Right lobe of liver (tissue), 6 donors: Measurements from ENCODE around the gene USP5. TPM values are rescaled to one million over a fixed set of nuclear protein-coding genes. Genes with fewer than 3 reads are reported as not detected.

ENCODE experiments used
- ATAC-seq, 4 donors: fragments of 200-7000 bp; cut with Tn5 transposase; one replicate each; pipeline ENCODE4 v1.9.1; 2020; ENCODE audit warnings: mild to moderate bottlenecking in 4 of 4, moderate library complexity in 4 of 4
- DNase-seq, 3 donors: peaks; one replicate each; pipeline ENCODE4 v3.0.0-alpha.2; 2020
- H3K27ac ChIP-seq, 3 donors: fragments of 200-600 bp; one replicate each; pipeline ENCODE4 v1.8.0; 2022
- H3K27me3 ChIP-seq, 2 donors: fragments of 200-600 bp; one replicate each; pipeline ENCODE4 v1.8.0; 2022
- H3K36me3 ChIP-seq, 4 donors: fragments of 200-600 bp; sonication (generic) in 1 of 4; one replicate each; pipeline versions ENCODE4 v1.5.1 to v1.8.0; 2017 to 2022; ENCODE audit warnings: control low read depth in 1 of 4
- H3K4me1 ChIP-seq, 4 donors: fragments of 200-600 bp; sonication (generic) in 1 of 4; one replicate each; pipeline versions ENCODE4 v1.5.1 to v1.8.0; 2017 to 2022; ENCODE audit warnings: control low read depth in 1 of 4
- H3K4me3 ChIP-seq, 3 donors: fragments of 200-600 bp; one replicate each; pipeline ENCODE4 v1.8.0; 2022
- H3K9me3 ChIP-seq, 4 donors: fragments of 200-600 bp; sonication (generic) in 1 of 4; one replicate each; pipeline versions ENCODE4 v1.5.1 to v1.8.0; 2017 to 2022; ENCODE audit warnings: control low read depth in 1 of 4
- POLR2A ChIP-seq: fragments of 450-650 bp; IDR thresholded peaks from one replicate; pipeline ENCODE4 v1.6.1; 2017; ENCODE audit warnings: antibody characterized with exemption, mild to moderate bottlenecking
- WGBS: methylation state at CpG from one replicate; pipeline ENCODE4 v1.1.6; 2018; ENCODE audit warnings: low coverage, low lambda C conversion rate; ENCODE audit not compliant: insufficient coverage; ENCODE audit errors: missing lambda C conversion rate; 5-methylcytosine and 5-hydroxymethylcytosine counted together
- intact Hi-C, 2 donors: fragments of 100-400 bp; cut with DNase I; formaldehyde crosslinking; loops; one replicate each; pipeline versions ENCODE4 v1.11.2 to v1.14.1; 2022
- total RNA-seq, 6 experiments: library from RNA; depleted of rRNA in 2 of 6; stranded (reverse); fragments of >200 nt in 2 of 6; fragmentation: NEBNext Ultra II Directional in 3 of 6; extraction: Animal tissue kit (Norgen Biotek cat#: 25700) in 3 of 6; gene quantifications; one replicate each; pipeline versions ENCODE4 v1.1.0 to v1.2.4, GENCODE V29; 2016 to 2023
- TF ChIP-seq, protein P1 (sequence below), 4 donors: fragments of 200-600 bp in 3 of 4; fragments of 450-650 bp in 1 of 4; IDR thresholded peaks; one replicate each; pipeline versions ENCODE4 v1.5.1 to v1.8.0; 2016 to 2022; ENCODE audit warnings: antibody characterized with exemption in 4 of 4, mild to moderate bottlenecking in 2 of 4
- donor health status: DM: no; HTN: yes; CAD: no.
- donor health status: DM: no; HTN: no; CAD: no.
- donor health status: DM: no; HTN: no; CAD: no.
- donor health status: DM: no; HTN: yes; CAD: no.
- donor health status: DM: no; HTN: yes; CAD: no.

The USP5 gene
- total RNA-seq, 6 experiments from 2014 or later, result 38.2 to 59.5 (median 42.6) TPM

DNA sequence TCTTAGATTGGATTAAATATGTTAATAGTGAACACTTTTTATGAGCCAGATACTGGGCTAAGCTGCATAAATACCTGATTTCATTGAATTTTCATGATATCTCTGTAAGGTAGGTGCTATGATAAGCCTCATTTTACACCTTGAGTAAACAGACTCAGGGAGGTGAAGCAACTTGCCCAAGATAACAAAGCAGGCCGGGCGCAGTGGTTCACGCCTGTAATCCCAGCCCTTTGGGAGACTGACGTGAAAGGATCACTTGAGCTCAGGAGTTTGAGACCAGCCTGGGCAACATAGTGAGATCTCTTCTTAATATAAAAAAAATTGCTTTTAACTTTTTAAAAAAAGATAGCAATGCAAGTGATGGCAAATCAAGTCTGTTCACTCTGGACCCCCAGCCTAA, 9.9 kb upstream of the USP5 start:
- Histone ChIP-seq H3K27me3 (no peaks in the 10 kb centered on the region), H3K27ac (no peak overlapping the region), H3K4me1 (no peaks in the 10 kb centered on the region), H3K9me3 (no peaks in the 10 kb centered on the region), H3K4me3 (no peak overlapping the region), H3K36me3 (no peaks in the 10 kb centered on the region)
- no peak for ATAC-seq
- intact Hi-C loops, result no loop called here
- no peak for DNase-seq
- TF ChIP-seq, protein P1, sequence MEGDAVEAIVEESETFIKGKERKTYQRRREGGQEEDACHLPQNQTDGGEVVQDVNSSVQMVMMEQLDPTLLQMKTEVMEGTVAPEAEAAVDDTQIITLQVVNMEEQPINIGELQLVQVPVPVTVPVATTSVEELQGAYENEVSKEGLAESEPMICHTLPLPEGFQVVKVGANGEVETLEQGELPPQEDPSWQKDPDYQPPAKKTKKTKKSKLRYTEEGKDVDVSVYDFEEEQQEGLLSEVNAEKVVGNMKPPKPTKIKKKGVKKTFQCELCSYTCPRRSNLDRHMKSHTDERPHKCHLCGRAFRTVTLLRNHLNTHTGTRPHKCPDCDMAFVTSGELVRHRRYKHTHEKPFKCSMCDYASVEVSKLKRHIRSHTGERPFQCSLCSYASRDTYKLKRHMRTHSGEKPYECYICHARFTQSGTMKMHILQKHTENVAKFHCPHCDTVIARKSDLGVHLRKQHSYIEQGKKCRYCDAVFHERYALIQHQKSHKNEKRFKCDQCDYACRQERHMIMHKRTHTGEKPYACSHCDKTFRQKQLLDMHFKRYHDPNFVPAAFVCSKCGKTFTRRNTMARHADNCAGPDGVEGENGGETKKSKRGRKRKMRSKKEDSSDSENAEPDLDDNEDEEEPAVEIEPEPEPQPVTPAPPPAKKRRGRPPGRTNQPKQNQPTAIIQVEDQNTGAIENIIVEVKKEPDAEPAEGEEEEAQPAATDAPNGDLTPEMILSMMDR (IDR thresholded peaks at IDR 0.05), result no peak
- TF ChIP-seq POLR2A, result no peak
- 80% methylated on average over 4 of the region's 4 CpGs for WGBS

DNA sequence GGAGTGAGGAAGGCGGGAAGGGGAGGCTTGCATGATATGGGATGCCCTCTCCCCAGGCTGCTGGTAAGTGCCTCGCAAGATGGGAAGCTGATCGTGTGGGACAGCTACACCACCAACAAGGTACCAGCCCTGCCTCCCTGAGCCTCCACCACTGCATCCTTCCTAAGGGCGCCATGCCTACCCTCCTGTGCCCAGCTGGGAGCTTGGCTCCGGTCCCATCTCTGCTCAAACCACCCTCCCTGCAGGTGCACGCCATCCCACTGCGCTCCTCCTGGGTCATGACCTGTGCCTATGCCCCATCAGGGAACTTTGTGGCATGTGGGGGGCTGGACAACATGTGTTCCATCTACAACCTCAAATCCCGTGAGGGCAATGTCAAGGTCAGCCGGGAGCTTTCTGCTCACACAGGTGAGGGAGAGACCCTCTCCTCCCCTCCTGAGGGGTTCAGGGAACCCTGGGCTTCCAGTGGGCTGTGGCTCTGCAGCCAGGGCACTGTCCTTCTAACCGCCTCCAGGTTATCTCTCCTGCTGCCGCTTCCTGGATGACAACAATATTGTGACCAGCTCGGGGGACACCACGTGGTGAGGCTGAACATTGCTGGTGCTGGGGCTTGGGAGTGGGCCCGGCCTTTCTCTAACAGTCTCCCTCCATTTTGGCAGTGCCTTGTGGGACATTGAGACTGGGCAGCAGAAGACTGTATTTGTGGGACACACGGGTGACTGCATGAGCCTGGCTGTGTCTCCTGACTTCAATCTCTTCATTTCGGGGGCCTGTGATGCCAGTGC, 8.6 kb upstream of the USP5 start:
- no peak overlapping the region for H3K27ac ChIP-seq
- DNase-seq (no peak), ATAC-seq (peak; percentile 43 to 67 (median 46))
- 28% methylated on average over 6 of the region's 16 CpGs for WGBS
- intact Hi-C loops, result no loop called here
- no peaks in the 10 kb centered on the region for H3K27me3 ChIP-seq
- H3K36me3 ChIP-seq, result no peaks in the 10 kb centered on the region
- H3K9me3 ChIP-seq, result no peaks in the 10 kb centered on the region
- TF ChIP-seq, protein P1 (IDR thresholded peaks at IDR 0.05), result no peak
- no peak for TF ChIP-seq POLR2A
- H3K4me1 ChIP-seq, result no peaks in the 10 kb centered on the region
- H3K4me3 ChIP-seq, result no peak overlapping the region

DNA sequence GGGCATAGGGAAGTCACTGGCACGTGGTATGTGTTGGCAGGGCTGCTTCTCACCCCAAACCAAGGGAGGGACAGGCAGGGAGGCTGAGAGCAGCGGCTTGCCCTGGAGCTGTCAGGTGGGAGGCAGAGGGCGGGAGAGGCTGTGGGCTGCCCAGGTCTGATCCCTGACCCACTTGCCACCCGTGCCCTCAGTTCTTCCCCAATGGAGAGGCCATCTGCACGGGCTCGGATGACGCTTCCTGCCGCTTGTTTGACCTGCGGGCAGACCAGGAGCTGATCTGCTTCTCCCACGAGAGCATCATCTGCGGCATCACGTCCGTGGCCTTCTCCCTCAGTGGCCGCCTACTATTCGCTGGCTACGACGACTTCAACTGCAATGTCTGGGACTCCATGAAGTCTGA, 6.6 kb upstream of the USP5 start:
- Histone ChIP-seq H3K27me3 (no peaks in the 10 kb centered on the region), H3K4me1 (no peaks in the 10 kb centered on the region), H3K4me3 (no peak overlapping the region), H3K9me3 (no peaks in the 10 kb centered on the region), H3K27ac (no peak overlapping the region), H3K36me3 (no peaks in the 10 kb centered on the region)
- intact Hi-C loops, result no loop called here
- TF ChIP-seq, protein P1 (IDR thresholded peaks at IDR 0.05), result no peak
- no peak for TF ChIP-seq POLR2A
- ATAC-seq (no peak), DNase-seq (no peak)
- 100% methylated on average over 3 of the region's 17 CpGs for WGBS

DNA sequence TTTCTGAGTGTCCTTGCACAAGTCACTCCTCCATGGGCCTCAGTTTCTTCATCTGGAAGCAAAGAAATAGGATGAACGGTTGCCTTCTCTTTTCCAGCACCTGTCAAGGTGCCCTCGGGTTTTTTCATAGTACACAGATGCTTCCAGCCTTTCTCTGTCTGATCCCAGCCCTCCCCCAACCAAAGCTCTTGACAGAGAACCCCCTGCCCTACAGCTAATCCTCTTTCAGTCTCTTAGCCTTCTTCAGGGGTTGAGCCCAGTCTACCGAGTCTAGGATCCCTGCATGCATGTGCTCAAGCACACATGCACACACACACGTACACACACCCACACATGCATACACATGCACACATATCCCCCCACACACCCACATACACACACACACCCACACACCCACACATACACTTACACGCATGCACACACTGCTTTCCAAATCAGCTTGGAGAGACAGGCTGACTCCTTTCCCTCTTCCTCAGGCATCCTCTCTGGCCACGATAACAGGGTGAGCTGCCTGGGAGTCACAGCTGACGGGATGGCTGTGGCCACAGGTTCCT, 5.6 kb upstream of the USP5 start:
- H3K36me3 ChIP-seq, result no peaks in the 10 kb centered on the region
- DNase-seq (no peak), ATAC-seq (no peak)
- no peak overlapping the region for H3K27ac ChIP-seq
- no peaks in the 10 kb centered on the region for H3K27me3 ChIP-seq
- intact Hi-C loops, result no loop called here
- no peak for TF ChIP-seq POLR2A
- TF ChIP-seq, protein P1 (IDR thresholded peaks at IDR 0.05), result no peak
- no peaks in the 10 kb centered on the region for H3K9me3 ChIP-seq
- H3K4me1 ChIP-seq, result no peaks in the 10 kb centered on the region
- 84% methylated on average over 7 of the region's 7 CpGs for WGBS
- no peak overlapping the region for H3K4me3 ChIP-seq
